Measurements from ENCODE around the gene PSME3IP1.

Gene PSME3IP1

GRCh38 chr16:57106767-57107166 is 79.1 kb downstream of the PSME3IP1 start:
- H3K4me3 ChIP-seq (ENCODE audit: low read depth, low read length): no peak overlapping the region
- H3K4me1 ChIP-seq (ENCODE audit: control insufficient read depth, insufficient read depth, low read length): peaks cover 13% of the 10 kb centered on the region; the same call in 1 of the 2 replicates
- H3K9me3 ChIP-seq (ENCODE audit: control insufficient read depth, insufficient read depth, low read length): no peaks in the 10 kb centered on the region
- no peaks in the 10 kb centered on the region for H3K36me3 ChIP-seq (ENCODE audit: control insufficient read depth, insufficient read depth, low read length)
- no peak overlapping the region for H3K27ac ChIP-seq (ENCODE audit: low read depth, low read length)
- H3K9ac ChIP-seq (ENCODE audit: low read depth, low read length): no peak overlapping the region
- no peaks in the 10 kb centered on the region for H3K27me3 ChIP-seq (ENCODE audit: control insufficient read depth, insufficient read depth, low read length)

- H3K27ac ChIP-seq (ENCODE audit: low read depth, low read length): no peak overlapping the region
- no peak overlapping the region for H3K9ac ChIP-seq (ENCODE audit: low read depth, low read length)
- no peaks in the 10 kb centered on the region for H3K9me3 ChIP-seq (ENCODE audit: control insufficient read depth, insufficient read depth, low read length)
- no peak overlapping the region for H3K4me3 ChIP-seq (ENCODE audit: low read depth, low read length)
- H3K27me3 ChIP-seq (ENCODE audit: control insufficient read depth, insufficient read depth, low read length): no peaks in the 10 kb centered on the region
- peaks cover 13% of the 10 kb centered on the region; the same call in 1 of the 2 replicates for H3K4me1 ChIP-seq (ENCODE audit: control insufficient read depth, insufficient read depth, low read length)
- no peaks in the 10 kb centered on the region for H3K36me3 ChIP-seq (ENCODE audit: control insufficient read depth, insufficient read depth, low read length)
These were observed 80.7 kb downstream of the PSME3IP1 start for GRCh38 chr16:57105184-57105583.

GRCh38 chr16:57104706-57105105 is 81.1 kb downstream of the PSME3IP1 start:
- no peak overlapping the region for H3K4me3 ChIP-seq (ENCODE audit: low read depth, low read length)
- no peak overlapping the region for H3K27ac ChIP-seq (ENCODE audit: low read depth, low read length)
- no peaks in the 10 kb centered on the region for H3K27me3 ChIP-seq (ENCODE audit: control insufficient read depth, insufficient read depth, low read length)
- H3K4me1 ChIP-seq (ENCODE audit: control insufficient read depth, insufficient read depth, low read length): peaks cover 13% of the 10 kb centered on the region; the same call in 1 of the 2 replicates
- H3K36me3 ChIP-seq (ENCODE audit: control insufficient read depth, insufficient read depth, low read length): no peaks in the 10 kb centered on the region
- no peaks in the 10 kb centered on the region for H3K9me3 ChIP-seq (ENCODE audit: control insufficient read depth, insufficient read depth, low read length)
- no peak overlapping the region for H3K9ac ChIP-seq (ENCODE audit: low read depth, low read length)

GRCh38 chr16:57102888-57103851 is 82.7 kb downstream of the PSME3IP1 start:
- Histone ChIP-seq H3K27me3 (ENCODE audit: control insufficient read depth, insufficient read depth, low read length) (no peaks in the 10 kb centered on the region), H3K36me3 (ENCODE audit: control insufficient read depth, insufficient read depth, low read length) (no peaks in the 10 kb centered on the region), H3K4me1 (ENCODE audit: control insufficient read depth, insufficient read depth, low read length) (peaks cover 13% of the 10 kb centered on the region; the same call in 1 of the 2 replicates), H3K9ac (ENCODE audit: low read depth, low read length) (no peak overlapping the region), H3K4me3 (ENCODE audit: low read depth, low read length) (no peak overlapping the region), H3K27ac (ENCODE audit: low read depth, low read length) (no peak overlapping the region), H3K9me3 (ENCODE audit: control insufficient read depth, insufficient read depth, low read length) (no peaks in the 10 kb centered on the region)

Data from HUES48 (cell line).